GM18511 (cell line): Measurements from ENCODE around the gene CACNA2D2.
A peak's percentile ranks its signal among the peaks of the same experiment; 100 is the strongest.

Experiments
- ATAC-seq: cut with Tn5 transposase; IDR thresholded peaks from one replicate; pipeline ENCODE4 v1.9.1; 2021; ENCODE audit warnings: mild to moderate bottlenecking, moderate library complexity; ENCODE audit not compliant: unreplicated experiment

Gene CACNA2D2

GRCh38 chr3:50334339-50335075 is 168.9 kb downstream of the CACNA2D2 start:
- no peak for ATAC-seq

- no peak for ATAC-seq
Observed at GRCh38 chr3:50333744-50334328, 169.6 kb downstream of the CACNA2D2 start.

- no peak for ATAC-seq
Observed at GRCh38 chr3:50331364-50331907, 172.0 kb downstream of the CACNA2D2 start.

GRCh38 chr3:50330330-50330729 is 173.1 kb downstream of the CACNA2D2 start:
- no peak for ATAC-seq

GRCh38 chr3:50327943-50328691 is 175.3 kb downstream of the CACNA2D2 start, which contains the start of gene TUSC2:
Gene TUSC2, minus strand, starts transcription at chr3:50328223. Its CDS starts 124 bp downstream, at chr3:50328099.
- ATAC-seq = peak; percentile 95

GRCh38 chr3:50327129-50327528 is 176.3 kb downstream of the CACNA2D2 start:
- ATAC-seq = no peak

GRCh38 chr3:50326182-50326541 is 177.3 kb downstream of the CACNA2D2 start:
- no peak for ATAC-seq

GRCh38 chr3:50325497-50326181 is 177.8 kb downstream of the CACNA2D2 start:
- ATAC-seq = no peak

GRCh38 chr3:50325113-50325480 is 178.3 kb downstream of the CACNA2D2 start:
- ATAC-seq = no peak

- ATAC-seq = no peak
Observed at GRCh38 chr3:50324351-50325112, 178.9 kb downstream of the CACNA2D2 start.

- no peak for ATAC-seq
Observed at GRCh38 chr3:50323614-50324199, 179.7 kb downstream of the CACNA2D2 start.

GRCh38 chr3:50323092-50323600 is 180.3 kb downstream of the CACNA2D2 start:
- no peak for ATAC-seq

- no peak for ATAC-seq
Observed at GRCh38 chr3:50322386-50323091, 180.9 kb downstream of the CACNA2D2 start, which contains the start of gene HYAL2. Gene HYAL2, minus strand, starts transcription at chr3:50322745. Its CDS starts 2,256 bp downstream, at chr3:50320489.

- no peak for ATAC-seq
Observed at GRCh38 chr3:50322115-50322385, 181.4 kb downstream of the CACNA2D2 start.

- ATAC-seq = peak; percentile 85
Observed at GRCh38 chr3:50321336-50322114, 181.9 kb downstream of the CACNA2D2 start.

GRCh38 chr3:50320853-50321335 is 182.5 kb downstream of the CACNA2D2 start:
- ATAC-seq = peak; percentile 53

GRCh38 chr3:50319894-50320625 is 183.4 kb downstream of the CACNA2D2 start:
- ATAC-seq = no peak
